Activated CD8-positive, alpha-beta memory T cell treated with anti-CD3 and anti-CD28 coated beads, Interleukin-2, amount 10 ng/mL, durations not matched to agents 7 days and 5 days (primary cell): ENCODE data around the gene RHOF. TPM values are rescaled to one million over a fixed set of nuclear protein-coding genes. Genes with fewer than 3 reads are reported as not detected.

Experiments
- ATAC-seq: fragments of 150-1000 bp; cut with Tn5 transposase; one replicate; pipeline ENCODE4 v1.10.0; 2021; ENCODE audit warnings: moderate library complexity
- CTCF ChIA-PET: fragments of 350-600 bp; sonication (Branson Sonifier 250); formaldehyde crosslinking; loops from one replicate; lab custom pipeline; 2021; ENCODE audit warnings: antibody characterized with exemption; lab: Charles Lee
- DNase-seq: peaks from one replicate; pipeline ENCODE4 v3.0.0-alpha.2; 2020
- H3K27ac Mint-ChIP-seq: one replicate; pipeline ENCODE4 v1.8.0; 2021; ENCODE audit warnings: mild to moderate bottlenecking, mixed read lengths
- H3K27me3 Mint-ChIP-seq: one replicate; pipeline ENCODE4 v1.8.0; 2021; ENCODE audit warnings: mixed read lengths
- H3K36me3 Mint-ChIP-seq: one replicate; pipeline ENCODE4 v1.8.0; 2021; ENCODE audit warnings: mild to moderate bottlenecking, mixed read lengths
- H3K4me1 Mint-ChIP-seq: one replicate; pipeline ENCODE4 v1.8.0; 2021; ENCODE audit warnings: mixed read lengths
- H3K4me3 Mint-ChIP-seq: one replicate; pipeline ENCODE4 v1.8.0; 2021; ENCODE audit warnings: mild to moderate bottlenecking, moderate library complexity, mixed read lengths
- H3K9me3 Mint-ChIP-seq: one replicate; pipeline ENCODE4 v1.8.0; 2022; ENCODE audit warnings: low read depth, mixed read lengths
- total RNA-seq, 2 experiments: library from RNA; stranded (reverse); gene quantifications; one replicate each; pipeline ENCODE4 v1.2.3, GENCODE V29; 2021

The RHOF gene
- total RNA-seq, 2 experiments from 2014 or later = 114 to 137 TPM

DNA sequence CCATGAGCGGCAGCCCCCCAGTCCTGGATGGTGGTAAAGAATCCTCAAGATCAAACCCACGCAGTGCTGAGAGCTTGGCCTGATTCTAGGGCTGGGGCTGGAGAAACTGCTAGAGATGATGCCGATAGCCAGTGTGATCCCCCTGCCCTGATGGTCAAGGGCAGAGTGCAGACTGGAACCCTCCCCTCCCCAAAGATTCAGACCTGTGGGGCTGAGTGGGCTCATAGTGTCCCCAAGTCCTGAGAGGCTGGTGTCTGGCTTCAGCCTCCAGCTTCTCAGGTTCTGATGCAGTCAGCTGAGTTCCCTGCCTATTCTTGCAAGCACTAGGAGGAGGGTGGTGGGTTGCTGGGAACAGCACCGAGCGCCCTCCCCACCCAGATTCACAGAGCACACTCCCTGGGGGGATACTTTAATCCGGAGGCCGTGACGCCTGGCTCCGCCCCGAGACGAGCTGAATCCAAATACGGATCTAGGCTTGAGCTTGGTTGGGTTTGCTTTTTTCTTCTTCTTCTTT is 11.9 kb downstream of the RHOF start:
- no peaks in the 10 kb centered on the region for H3K9me3 Mint-ChIP-seq
- H3K4me1 Mint-ChIP-seq = peaks cover 47% of the 10 kb centered on the region
- H3K27me3 Mint-ChIP-seq = no peaks in the 10 kb centered on the region
- DNase-seq = peak; percentile 40
- ATAC-seq = no peak
- peak overlapping the region; percentile 85 for H3K27ac Mint-ChIP-seq
- CTCF ChIA-PET = interaction anchor here (0.5 to 45.4 kb wide), 8 partner anchors 0 to 304 kb away, joined by 3 to 1678 read pairs (median 4); partner anchors contain the start of genes PSMD9, RHOF, SETD1B and TMEM120B
- peak overlapping the region; percentile 49 for H3K4me3 Mint-ChIP-seq
- peaks cover 35% of the 10 kb centered on the region for H3K36me3 Mint-ChIP-seq

GRCh38 chr12:121780429-121780828 is 13.1 kb downstream of the RHOF start:
- CTCF ChIA-PET = interaction anchor here (1.2 to 45.4 kb wide), 2 partner anchors 17 to 86 kb away, joined by 3 to 1678 read pairs; partner anchors contain the start of genes RHOF and SETD1B
- no peaks in the 10 kb centered on the region for H3K27me3 Mint-ChIP-seq
- no peak overlapping the region for H3K4me3 Mint-ChIP-seq
- no peaks in the 10 kb centered on the region for H3K9me3 Mint-ChIP-seq
- DNase-seq = no peak
- no peak for ATAC-seq
- peaks cover 30% of the 10 kb centered on the region for H3K36me3 Mint-ChIP-seq
- H3K4me1 Mint-ChIP-seq = peaks cover 40% of the 10 kb centered on the region
- H3K27ac Mint-ChIP-seq = no peak overlapping the region

DNA sequence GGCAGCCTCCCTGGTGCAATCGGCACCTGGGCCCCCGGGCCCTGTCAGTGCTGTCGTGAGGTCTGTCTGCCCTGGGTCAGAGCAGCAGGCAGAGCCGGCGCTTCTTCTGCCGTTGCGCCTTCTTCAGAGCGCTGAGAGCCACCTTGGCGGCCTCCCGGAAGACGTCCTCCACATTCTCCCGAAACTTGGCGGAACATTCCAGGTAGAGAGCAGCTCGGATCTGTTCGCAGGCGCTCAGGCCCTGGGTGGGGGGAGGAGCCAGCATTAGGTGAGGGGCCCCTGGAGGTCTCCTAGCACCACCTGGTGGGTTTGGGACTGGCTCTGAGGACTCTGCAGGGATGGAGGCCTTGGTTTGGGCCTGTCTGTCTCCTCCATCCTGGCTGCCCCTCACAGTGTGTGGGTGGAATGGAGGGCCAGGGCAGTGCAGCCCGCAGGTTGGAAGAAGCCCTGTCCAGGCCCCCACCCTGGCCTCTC is 14.0 kb downstream of the RHOF start:
- H3K27ac Mint-ChIP-seq = no peak overlapping the region
- DNase-seq = no peak
- CTCF ChIA-PET = interaction anchor here (1.2 to 45.4 kb wide), 3 partner anchors 18 to 85 kb away, joined by 3 to 1678 read pairs (median 3); partner anchors contain the start of genes RHOF and SETD1B
- no peaks in the 10 kb centered on the region for H3K9me3 Mint-ChIP-seq
- no peak for ATAC-seq
- H3K27me3 Mint-ChIP-seq = no peaks in the 10 kb centered on the region
- H3K4me3 Mint-ChIP-seq = no peak overlapping the region
- peaks cover 32% of the 10 kb centered on the region for H3K4me1 Mint-ChIP-seq
- H3K36me3 Mint-ChIP-seq = peaks cover 24% of the 10 kb centered on the region

DNA sequence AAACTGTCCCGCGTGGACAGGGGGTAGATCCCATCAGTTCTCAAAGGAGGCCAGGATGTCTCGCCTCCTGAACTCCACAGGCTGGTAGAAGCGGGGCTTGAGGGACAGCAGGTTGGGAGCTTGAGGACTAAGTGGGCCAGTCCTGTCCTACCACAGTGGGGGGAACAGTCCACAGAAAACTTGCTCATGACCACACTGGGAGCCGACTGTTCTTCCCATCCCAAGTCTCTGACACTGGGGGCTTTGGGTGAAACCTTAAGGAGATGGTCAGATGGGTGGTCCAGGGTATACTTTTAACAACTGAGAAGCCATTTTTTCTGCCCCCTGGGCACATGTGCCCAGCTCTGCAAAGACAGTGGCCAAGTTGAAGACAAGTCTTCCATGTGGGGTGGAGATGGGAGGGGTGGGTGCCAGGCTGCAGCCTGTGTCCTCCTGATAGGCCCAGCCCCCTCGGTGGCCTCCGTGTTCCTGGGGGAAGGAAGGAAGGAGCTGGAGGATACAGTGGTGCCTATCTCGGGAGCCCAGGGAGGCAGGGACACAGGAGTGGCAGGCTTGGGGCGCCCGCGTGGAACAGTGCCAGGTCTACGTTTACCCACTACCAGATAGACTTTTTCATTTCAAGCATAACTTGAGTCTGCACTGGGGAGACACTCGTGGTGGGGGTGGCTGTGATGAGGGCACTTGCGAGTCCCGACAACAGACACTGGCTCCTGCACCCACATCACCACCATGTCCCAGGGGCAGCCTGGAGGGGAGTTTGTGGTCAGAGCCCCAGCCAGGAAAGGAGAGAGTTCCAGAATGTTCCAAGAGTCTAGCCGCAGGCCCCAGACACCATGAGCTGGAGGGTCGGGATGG is 14.7 kb downstream of the RHOF start:
- Mint-ChIP-seq H3K27ac (peak overlapping the region; percentile 63), H3K4me3 (no peak overlapping the region), H3K36me3 (peaks cover 21% of the 10 kb centered on the region), H3K9me3 (no peaks in the 10 kb centered on the region), H3K27me3 (no peaks in the 10 kb centered on the region), H3K4me1 (peaks cover 26% of the 10 kb centered on the region)
- CTCF ChIA-PET = interaction anchor here (0.6 to 45.4 kb wide), 5 partner anchors 19 to 394 kb away, joined by 3 to 1678 read pairs (median 4); partner anchors contain the start of genes RHOF, SETD1B and TMEM120B
- DNase-seq = no peak
- no peak for ATAC-seq

GRCh38 chr12:121776190-121777098 is 17.0 kb downstream of the RHOF start:
- Mint-ChIP-seq H3K36me3 (peaks cover 13% of the 10 kb centered on the region), H3K4me1 (peaks cover 12% of the 10 kb centered on the region), H3K9me3 (no peaks in the 10 kb centered on the region), H3K4me3 (no peak overlapping the region), H3K27me3 (no peaks in the 10 kb centered on the region), H3K27ac (peak overlapping the region; percentile 19)
- ATAC-seq (peak; percentile 78), DNase-seq (peak; percentile 92)
- CTCF ChIA-PET = interaction anchor here (0.7 to 45.4 kb wide), 9 partner anchors 11 to 272 kb away, joined by 3 to 1678 read pairs (median 3); partner anchors contain the start of genes PSMD9, RHOF, SETD1B and TMEM120B

DNA sequence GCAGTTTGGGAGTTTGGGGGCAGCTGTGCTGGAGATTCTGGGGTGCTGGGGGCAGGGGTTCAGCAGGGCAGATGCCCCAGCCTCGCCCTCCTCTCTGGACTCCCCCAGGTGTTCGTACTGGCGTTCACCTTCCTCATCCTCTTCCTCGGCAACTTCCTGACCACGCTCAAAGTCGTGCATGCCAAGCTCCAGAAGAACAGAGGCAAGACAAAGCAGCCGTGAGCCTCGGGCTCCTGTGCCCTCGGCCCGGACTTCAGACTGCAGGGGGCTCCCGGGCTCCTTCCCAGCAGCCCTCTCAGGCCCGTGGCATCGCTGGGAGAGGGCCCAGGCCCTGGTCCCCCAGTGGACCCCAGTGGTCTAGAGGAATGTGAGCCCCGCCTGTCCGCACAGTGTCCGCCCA is 18.0 kb downstream of the RHOF start:
- H3K36me3 Mint-ChIP-seq = peaks cover 7% of the 10 kb centered on the region
- H3K27ac Mint-ChIP-seq = no peak overlapping the region
- DNase-seq (no peak), ATAC-seq (no peak)
- H3K27me3 Mint-ChIP-seq = no peaks in the 10 kb centered on the region
- CTCF ChIA-PET = interaction anchor here (1.0 to 45.4 kb wide), 4 partner anchors 10 to 78 kb away, joined by 3 to 1678 read pairs (median 41); partner anchors contain the start of genes RHOF and SETD1B
- no peak overlapping the region for H3K4me3 Mint-ChIP-seq
- peaks cover 10% of the 10 kb centered on the region for H3K4me1 Mint-ChIP-seq
- H3K9me3 Mint-ChIP-seq = no peaks in the 10 kb centered on the region

DNA sequence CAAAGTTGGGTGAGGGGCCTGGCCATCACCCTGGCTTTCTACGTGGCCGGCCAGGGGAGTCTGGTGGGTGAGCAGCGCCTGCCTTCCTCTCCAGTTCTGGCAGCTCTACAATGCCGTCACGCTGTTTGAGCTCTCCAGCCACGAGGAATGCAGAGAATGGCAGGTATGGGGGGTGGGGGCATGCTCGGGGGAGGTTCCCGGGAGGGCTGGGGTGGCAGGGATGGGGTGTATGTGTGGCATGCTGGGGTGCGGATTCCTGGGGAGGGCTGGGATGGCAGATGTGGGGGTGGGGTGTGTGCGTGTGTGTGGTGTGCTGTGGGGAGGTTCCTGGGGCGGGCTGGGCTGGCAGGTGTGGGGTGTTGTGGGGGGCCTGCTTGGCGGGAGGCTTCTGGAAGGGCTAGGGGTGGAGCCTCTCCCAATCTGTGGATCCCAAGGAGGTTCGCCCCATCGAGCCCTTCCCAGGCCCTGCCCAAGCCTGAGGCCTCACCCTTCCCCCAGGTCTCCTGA is 18.5 kb downstream of the RHOF start:
- CTCF ChIA-PET = interaction anchor here (1.0 to 45.4 kb wide), 5 partner anchors 9 to 77 kb away, joined by 3 to 1678 read pairs (median 27); partner anchors contain the start of genes RHOF, SETD1B and TMEM120B
- Mint-ChIP-seq H3K9me3 (no peaks in the 10 kb centered on the region), H3K4me1 (peaks cover 10% of the 10 kb centered on the region), H3K4me3 (no peak overlapping the region), H3K27me3 (no peaks in the 10 kb centered on the region), H3K27ac (no peak overlapping the region), H3K36me3 (peaks cover 5% of the 10 kb centered on the region)
- ATAC-seq = no peak
- no peak for DNase-seq

- H3K27ac Mint-ChIP-seq = peak overlapping the region; percentile 70
- no peak overlapping the region for H3K4me3 Mint-ChIP-seq
- peak; percentile 90 for DNase-seq
- H3K9me3 Mint-ChIP-seq = no peaks in the 10 kb centered on the region
- ATAC-seq = peak; percentile 87
- no peaks in the 10 kb centered on the region for H3K27me3 Mint-ChIP-seq
- CTCF ChIA-PET = interaction anchor here (0.5 to 45.4 kb wide), 22 partner anchors 12 to 887 kb away, joined by 3 to 1678 read pairs (median 5); partner anchors contain the start of genes PSMD9, RHOF, SETD1B and TMEM120B
- H3K4me1 Mint-ChIP-seq = peaks cover 10% of the 10 kb centered on the region
- H3K36me3 Mint-ChIP-seq = no peaks in the 10 kb centered on the region
These were observed 20.3 kb downstream of the RHOF start for GRCh38 chr12:121773011-121773777.

DNA sequence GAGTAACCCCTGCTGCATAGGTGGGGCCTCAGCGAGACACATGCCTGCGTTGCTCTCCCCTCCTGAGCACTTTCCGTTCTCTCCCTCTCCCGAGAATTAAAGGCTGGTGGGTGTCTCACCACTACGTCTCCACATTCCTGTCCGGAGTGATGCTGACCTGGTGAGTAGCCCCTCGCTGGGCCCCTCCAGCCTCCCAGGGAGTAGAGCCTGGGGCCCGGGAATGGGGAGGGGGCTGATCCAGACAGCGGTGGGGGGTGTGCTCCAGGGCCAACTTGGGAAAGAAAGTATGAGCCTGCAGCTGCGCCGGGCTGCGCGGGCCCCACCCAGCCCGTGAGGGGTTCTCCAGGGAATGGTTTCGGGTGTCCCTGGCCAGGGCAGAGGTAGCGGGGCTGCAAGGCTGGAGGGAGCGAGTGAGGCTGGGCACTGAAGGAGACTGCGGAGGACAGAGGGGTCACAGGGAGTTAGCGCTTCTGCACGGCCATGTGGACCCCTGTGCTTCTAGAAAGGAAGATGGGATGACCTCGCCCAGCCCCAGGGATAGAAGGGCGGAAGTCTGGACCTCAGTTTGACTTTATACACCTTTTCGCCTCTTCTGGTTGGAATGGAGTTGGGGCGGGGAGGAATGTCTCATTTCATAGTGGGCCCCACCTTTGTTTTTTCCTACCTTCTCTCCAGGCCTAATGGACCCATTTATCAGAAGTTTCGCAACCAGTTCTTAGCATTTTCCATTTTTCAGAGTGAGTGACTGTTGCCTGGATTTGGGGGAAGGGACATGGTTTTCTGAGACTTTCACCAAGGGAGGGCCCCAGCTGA is 22.5 kb downstream of the RHOF start:
- Mint-ChIP-seq H3K27me3 (no peaks in the 10 kb centered on the region), H3K36me3 (no peaks in the 10 kb centered on the region), H3K27ac (no peak overlapping the region), H3K9me3 (no peaks in the 10 kb centered on the region), H3K4me1 (peaks cover 8% of the 10 kb centered on the region), H3K4me3 (no peak overlapping the region)
- DNase-seq = no peak
- ATAC-seq = no peak
- CTCF ChIA-PET = interaction anchor here (0.6 to 45.4 kb wide), 3 partner anchors 26 to 90 kb away, joined by 3 to 1678 read pairs (median 4); partner anchors contain the start of genes RHOF and SETD1B

DNA sequence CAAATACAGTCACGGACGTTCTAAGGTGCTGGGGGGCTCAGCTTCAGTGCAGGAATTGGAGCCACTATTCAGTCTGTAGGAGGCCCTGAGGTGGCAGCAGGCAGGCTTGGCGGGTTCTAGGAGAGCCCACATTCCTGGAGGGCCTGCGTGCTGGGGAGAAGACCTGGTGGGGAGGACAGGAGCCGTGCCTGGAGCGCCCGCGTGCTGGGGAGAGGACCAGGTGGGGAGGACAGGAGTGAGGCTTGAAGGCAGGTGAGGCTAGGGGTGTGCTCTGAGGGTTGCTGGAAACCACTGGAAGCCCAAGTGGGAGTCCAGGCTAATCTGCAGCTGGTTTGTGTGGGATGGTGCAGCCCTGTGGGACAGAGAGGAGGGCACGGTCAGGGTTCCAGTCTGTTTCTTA is 23.1 kb downstream of the RHOF start:
- Mint-ChIP-seq H3K27me3 (no peaks in the 10 kb centered on the region), H3K9me3 (no peaks in the 10 kb centered on the region), H3K4me1 (peaks cover 8% of the 10 kb centered on the region), H3K4me3 (no peak overlapping the region), H3K36me3 (no peaks in the 10 kb centered on the region), H3K27ac (no peak overlapping the region)
- no peak for DNase-seq
- CTCF ChIA-PET = interaction anchor here (1.6 to 45.4 kb wide), 2 partner anchors 27 to 72 kb away, joined by 8 to 1678 read pairs; partner anchors contain the start of genes RHOF and SETD1B
- ATAC-seq = no peak

DNA sequence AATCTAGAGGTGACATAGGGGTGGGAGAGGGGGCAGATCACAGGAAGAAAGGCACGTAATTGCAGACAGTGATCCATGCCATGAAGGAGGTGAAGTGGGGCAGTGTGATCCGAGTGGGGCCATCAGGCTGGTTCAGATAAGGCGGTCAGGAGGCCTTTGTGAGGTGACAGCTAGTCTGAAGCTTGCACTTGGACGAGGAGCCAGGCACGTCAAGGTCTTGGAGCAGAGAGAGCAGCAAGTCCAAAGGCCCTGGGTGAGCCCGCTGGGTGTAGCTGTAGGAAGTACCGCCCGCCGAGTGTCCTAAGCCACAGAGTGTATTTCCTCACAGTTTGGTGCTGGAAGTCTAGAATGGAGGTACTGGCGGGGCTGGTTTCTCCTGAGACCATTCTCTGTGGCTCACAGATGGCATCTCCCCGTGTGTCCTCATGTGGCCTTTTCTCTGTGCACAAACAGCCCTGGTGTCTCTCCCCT is 23.6 kb downstream of the RHOF start:
- Mint-ChIP-seq H3K27me3 (no peaks in the 10 kb centered on the region), H3K4me3 (no peak overlapping the region), H3K9me3 (no peaks in the 10 kb centered on the region), H3K27ac (no peak overlapping the region), H3K4me1 (peaks cover 8% of the 10 kb centered on the region), H3K36me3 (no peaks in the 10 kb centered on the region)
- ATAC-seq = no peak
- CTCF ChIA-PET = interaction anchor here (1.6 to 45.4 kb wide), 2 partner anchors 28 to 72 kb away, joined by 8 to 1678 read pairs; partner anchors contain the start of genes RHOF and SETD1B
- DNase-seq = no peak
